GM03348 (cell line): ENCODE results near the gene IL6R.
"Not testable (repeated sequence)": the region's sequence is repeated elsewhere in the genome, so short reads cannot be mapped to it uniquely, and the experiment has no call there.

Source experiments
- DNase-seq: peaks from one replicate; pipeline ENCODE4 v3.0.0; 2012; ENCODE audit warnings: low spot score

The IL6R gene

DNA sequence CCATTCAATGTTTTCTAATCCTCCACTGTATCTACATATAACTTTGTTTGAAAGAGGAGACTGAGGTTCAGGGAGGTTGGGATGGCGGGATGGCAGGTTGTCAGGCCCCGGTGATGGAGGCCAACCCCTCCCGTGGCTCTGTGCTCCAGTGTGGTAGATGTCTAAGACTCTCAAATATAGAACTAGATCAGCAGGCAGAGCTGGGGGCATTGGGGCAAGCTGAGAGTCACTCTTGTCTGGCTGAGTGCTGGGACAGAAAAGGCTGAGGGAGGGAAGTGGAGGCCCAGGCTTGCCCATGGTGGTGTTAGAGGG lies 1.7 kb downstream of the IL6R start:
- no peak for DNase-seq

GRCh38 chr1:154407198-154408091 lies 2.3 kb downstream of the IL6R start:
- no peak for DNase-seq

DNA sequence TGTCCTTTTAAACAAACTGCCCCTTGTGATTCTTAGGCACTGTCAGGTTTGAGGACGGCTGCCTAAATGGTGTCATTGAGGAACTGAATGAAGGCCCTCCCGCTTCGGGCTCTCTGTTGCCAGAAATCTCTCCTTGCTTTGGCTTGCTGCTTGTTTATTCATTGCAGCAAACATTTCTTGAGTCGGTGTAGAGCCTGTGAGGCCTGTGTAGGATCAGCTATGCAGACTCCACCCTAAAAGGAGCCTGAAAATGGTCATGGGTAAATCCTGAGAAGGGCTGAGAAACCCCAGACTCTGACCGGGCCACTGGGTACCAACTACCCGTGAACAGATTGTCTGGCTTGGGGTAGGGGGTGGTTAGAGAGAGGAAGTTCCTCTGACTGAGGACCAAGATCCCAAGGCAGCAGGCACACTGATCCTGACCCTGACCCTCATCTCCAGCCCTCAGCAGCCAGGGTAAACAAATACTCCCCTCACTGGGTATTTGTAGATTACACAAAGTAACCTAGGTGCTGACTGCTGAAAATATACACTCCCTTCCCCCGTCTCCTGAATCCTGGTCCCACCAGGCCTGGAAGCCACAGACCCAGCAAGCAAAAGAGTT lies 3.1 kb downstream of the IL6R start:
- no peak for DNase-seq

GRCh38 chr1:154410185-154410827 lies 5.2 kb downstream of the IL6R start:
- DNase-seq, result no peak

DNA sequence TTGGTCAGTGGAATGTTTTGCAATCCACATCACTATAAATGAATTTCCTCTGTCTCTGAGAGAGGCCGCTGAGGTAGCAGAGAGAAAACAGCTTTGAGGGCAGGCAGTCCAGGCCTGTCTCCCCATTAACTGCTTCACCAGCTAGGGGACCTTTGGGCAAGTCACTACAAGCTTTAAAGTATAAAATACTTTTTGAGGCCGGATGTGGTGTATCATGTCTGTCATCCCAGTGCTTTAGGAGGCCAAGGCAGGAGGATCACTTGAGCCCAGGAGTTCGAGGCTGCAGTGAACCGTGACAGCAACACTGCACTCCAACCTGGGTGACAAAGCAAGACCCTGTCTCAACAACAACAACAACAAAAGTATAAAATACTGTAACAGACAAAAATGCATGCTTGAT lies 6.4 kb downstream of the IL6R start:
- no peak for DNase-seq

GRCh38 chr1:154413177-154413783 lies 8.1 kb downstream of the IL6R start:
- no peak for DNase-seq

GRCh38 chr1:154414606-154415005 lies 9.5 kb downstream of the IL6R start:
- no peak for DNase-seq

DNA sequence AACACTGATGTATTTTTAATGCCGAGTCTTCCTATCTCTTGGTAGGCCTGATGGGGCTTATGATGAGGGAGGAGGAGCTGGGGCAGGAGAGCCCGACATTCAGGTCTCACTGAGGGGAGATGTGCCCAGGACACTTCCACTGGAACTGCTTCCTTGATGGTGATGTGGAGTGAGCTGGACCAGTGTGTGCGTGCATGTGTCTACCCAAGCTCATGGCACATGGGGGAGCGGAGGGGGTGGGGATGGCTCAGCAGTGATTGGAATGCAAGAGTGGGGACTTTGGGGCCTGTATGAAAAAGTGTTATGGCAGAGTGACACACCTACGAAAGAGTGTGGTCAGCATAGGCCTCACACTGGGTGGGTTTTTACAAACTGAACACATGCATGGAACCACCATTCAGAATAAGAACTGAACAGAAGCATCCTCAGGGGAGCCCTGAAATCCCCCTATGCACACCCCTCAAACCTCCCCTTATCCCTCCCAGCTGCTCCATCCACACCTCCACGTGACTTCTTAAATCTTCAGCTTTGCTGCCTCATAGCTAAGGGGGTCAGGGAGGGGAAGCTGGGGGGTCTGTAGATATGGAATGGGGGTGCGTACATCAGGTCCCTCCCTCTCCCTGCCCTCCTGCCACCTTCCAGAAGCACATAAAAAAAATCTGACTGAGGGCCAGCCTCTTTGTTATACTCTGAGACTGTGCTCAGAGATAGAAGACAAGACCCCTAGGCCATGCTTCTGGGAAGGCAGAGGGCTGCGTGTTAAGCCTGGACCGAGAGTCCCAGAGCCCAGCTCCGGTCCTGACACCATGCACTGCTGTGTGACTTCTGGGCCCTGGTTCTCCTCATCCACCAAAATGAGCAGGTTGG lies 11.6 kb downstream of the IL6R start:
- no peak for DNase-seq

DNA sequence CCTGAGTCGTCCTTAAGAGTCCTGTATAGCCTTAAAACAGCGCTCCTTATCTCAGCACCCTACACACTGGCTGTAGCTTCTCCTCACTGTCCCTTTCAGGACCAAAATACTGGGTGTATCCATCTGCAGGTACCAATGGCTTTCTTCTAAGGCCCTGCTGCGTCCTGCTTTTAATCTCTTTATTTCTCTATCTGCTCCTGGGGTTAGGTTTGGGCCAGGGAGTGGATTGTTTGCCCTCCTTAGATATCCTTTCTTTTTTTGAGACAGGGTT lies 12.1 kb downstream of the IL6R start:
- DNase-seq, result no peak

GRCh38 chr1:154418062-154418921 lies 13.1 kb downstream of the IL6R start:
- DNase-seq, result no peak

- DNase-seq, result no peak
These were observed 13.9 kb downstream of the IL6R start for GRCh38 chr1:154418923-154419619.

DNA sequence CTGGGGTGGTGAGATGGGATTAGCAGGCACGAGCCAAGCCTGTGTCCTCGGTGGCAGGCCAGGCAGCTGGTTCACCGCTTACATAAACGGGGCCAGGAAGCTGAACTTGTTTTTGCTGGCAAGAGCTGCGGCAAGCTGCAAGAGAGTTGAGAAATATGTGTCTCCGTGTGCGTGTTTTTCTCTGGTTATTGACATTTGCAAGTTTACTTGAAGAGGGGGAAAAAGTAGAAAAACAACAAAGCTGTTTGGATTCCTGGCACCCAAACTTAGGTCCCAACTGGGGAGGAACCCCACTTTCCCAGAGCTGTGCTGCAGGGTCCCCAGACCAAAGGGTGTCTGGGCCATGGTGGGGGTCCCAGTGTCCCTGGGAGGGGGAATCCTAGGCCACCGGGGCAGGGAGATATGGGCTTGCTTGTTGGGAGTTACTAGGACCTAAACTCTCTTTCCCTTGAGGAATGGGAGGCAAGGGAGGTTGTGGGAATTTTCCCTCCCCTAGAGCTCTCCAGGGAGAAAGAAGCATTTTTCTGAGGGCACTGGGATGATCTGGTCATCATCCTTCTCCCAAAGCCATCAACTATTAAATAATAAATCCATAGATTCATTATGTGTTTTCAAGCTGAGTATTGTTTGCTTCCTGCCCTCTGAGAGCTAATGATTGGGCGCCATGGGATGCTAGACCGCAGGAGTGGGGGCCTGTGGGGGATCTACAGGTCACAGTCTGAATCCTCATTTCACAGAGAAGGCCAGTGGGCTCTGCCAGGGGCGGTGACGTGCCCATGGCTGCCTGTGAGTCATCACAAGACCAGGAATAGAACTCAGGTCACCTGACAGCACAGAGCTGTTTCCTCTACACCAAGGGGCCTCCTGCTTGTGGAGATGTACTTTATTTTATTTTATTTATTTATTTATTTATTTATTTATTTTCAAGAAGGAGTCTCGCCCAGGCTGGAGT lies 14.8 kb downstream of the IL6R start:
- peak; percentile 89 for DNase-seq

GRCh38 chr1:154420961-154421924 lies 16.1 kb downstream of the IL6R start:
- no peak for DNase-seq

DNA sequence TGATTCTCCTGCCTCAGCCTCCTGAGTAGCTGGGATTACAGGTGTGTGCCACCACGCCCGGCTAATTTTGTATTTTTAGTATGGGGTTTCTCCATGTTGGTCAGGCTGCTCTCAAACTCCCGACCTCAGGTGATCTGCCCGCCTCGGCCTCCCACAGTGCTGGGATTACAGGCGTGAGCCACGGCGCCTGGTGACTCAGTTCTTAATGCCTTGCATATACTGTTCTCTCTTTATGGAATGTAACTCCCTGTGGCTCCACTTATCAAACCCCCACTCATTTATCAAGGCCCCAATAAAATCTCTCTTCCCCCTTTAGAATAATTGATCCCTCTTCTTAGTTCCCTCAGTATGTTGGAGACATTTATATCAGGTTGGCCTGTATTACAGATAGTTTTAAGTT lies 16.9 kb downstream of the IL6R start:
- not testable (repeated sequence) for DNase-seq

- no peak for DNase-seq
These were observed 17.4 kb downstream of the IL6R start for GRCh38 chr1:154422521-154422920.

DNA sequence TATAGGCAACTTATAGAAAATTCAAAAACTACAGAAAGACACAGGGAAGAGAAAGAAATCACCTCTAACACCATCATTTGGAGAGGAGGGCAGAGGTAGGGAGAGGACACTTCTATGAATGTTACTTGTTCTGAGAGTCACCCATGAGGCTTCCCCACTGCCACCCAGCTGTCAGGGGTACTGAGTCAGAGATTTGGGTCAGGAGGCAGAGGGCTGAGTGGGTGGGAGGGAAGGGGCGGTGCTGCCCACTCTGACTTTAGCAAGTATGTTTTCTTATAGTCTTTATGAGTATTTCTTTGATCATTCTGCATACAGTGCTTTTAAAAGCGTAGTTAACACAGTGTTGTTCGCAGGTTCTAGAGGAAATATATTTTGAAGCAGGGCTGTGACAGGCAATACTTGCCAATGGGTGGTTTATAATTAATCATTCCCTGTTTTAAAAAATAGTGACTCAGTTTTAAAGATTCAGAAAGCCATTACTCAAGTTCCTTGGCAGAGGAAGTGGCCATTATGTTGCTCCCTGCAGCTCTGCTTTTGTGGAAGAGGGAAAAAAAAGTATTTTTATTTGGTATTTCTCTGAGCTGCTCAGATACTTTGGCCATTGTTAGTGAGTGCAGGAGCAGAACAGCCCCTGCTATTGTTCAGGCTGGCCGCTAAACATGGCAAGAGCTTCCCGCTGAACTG lies 18.3 kb downstream of the IL6R start:
- peak; percentile 81 for DNase-seq

GRCh38 chr1:154423988-154424326 lies 18.8 kb downstream of the IL6R start:
- DNase-seq, result no peak

GRCh38 chr1:154425172-154425571 lies 20.0 kb downstream of the IL6R start:
- no peak for DNase-seq
